Fibroblast of lung (primary cell): ENCODE results near the gene HACE1.
"Not testable (repeated sequence)": the region's sequence is repeated elsewhere in the genome, so short reads cannot be mapped to it uniquely, and the experiment has no call there.

Experiments used
- CTCF ChIP-seq, 2 donors: IDR thresholded peaks in 1 of 2; conservative IDR thresholded peaks in 1 of 2; 1 replicate in 1 of 2; 2 replicates in 1 of 2; pipeline ENCODE4 v1.5.1; 2011 to 2012; ENCODE audit warnings: low read length in 2 of 2, control low read depth in 1 of 2, inconsistent platforms in 1 of 2, low read depth in 1 of 2, mild to moderate bottlenecking in 1 of 2
- EZH2 ChIP-seq: IDR thresholded peaks from 2 replicates; pipeline ENCODE4 v1.5.1; 2012; ENCODE audit warnings: low read length, control low read depth, mild to moderate bottlenecking; ENCODE audit errors: missing control alignments

GRCh38 chr6:104737567-104737966 is 122.2 kb downstream of the HACE1 start:
- TF ChIP-seq EZH2; CTCF (conservative IDR thresholded peaks at IDR 0.05 in 1 of 2, IDR thresholded peaks at IDR 0.05 in 1 of 2; ENCODE audit: low read depth in 1 of 2, low read length in 2 of 2): not testable (repeated sequence)
